HUES64 (cell line): ENCODE measurements around the gene PAK4.

Experiments used
- H3K27ac ChIP-seq: 2 replicates; pipeline ENCODE4 v1.7.0; 2013; ENCODE audit warnings: low read depth, low read length, inconsistent platforms
- H3K27me3 ChIP-seq: 2 replicates; pipeline ENCODE4 v1.6.1; 2013; ENCODE audit warnings: mild to moderate bottlenecking, low read length; ENCODE audit not compliant: insufficient read depth
- H3K36me3 ChIP-seq: 2 replicates; pipeline ENCODE4 v1.6.1; 2013; ENCODE audit warnings: mild to moderate bottlenecking, low read length; ENCODE audit not compliant: insufficient read depth
- H3K4me1 ChIP-seq: 2 replicates; pipeline ENCODE4 v1.6.1; 2013; ENCODE audit warnings: mild to moderate bottlenecking, low read length, moderate library complexity; ENCODE audit not compliant: insufficient read depth
- H3K4me3 ChIP-seq: 2 replicates; pipeline ENCODE4 v1.5.1; 2013; ENCODE audit warnings: mild to moderate bottlenecking, low read length, moderate library complexity
- H3K9ac ChIP-seq: 2 replicates; pipeline ENCODE4 v1.6.1; 2013; ENCODE audit warnings: mild to moderate bottlenecking, low read depth, low read length
- H3K9me3 ChIP-seq: 2 replicates; pipeline ENCODE4 v1.6.1; 2013; ENCODE audit warnings: low read depth, low read length; ENCODE audit not compliant: insufficient read depth
- WGBS: fragments of 150-250, 120-280 bp; methylation state at CpG from one replicate; pipeline ENCODE4 v1.1.7; 2013; ENCODE audit warnings: missing lambda C conversion rate; 5-methylcytosine and 5-hydroxymethylcytosine counted together

The PAK4 gene

GRCh38 chr19:39177736-39178135 lies 52.1 kb downstream of the PAK4 start:
- Histone ChIP-seq H3K4me3 (no peak overlapping the region), H3K9ac (no peak overlapping the region), H3K36me3 (peaks cover 37% of the 10 kb centered on the region), H3K4me1 (no peaks in the 10 kb centered on the region), H3K27ac (no peak overlapping the region), H3K9me3 (no peaks in the 10 kb centered on the region), H3K27me3 (no peaks in the 10 kb centered on the region)
- WGBS: 95% methylated on average over 11 of the region's 11 CpGs

- Histone ChIP-seq H3K4me1 (no peaks in the 10 kb centered on the region), H3K27ac (no peak overlapping the region), H3K4me3 (no peak overlapping the region), H3K27me3 (no peaks in the 10 kb centered on the region), H3K9ac (no peak overlapping the region), H3K9me3 (no peaks in the 10 kb centered on the region), H3K36me3 (peaks cover 37% of the 10 kb centered on the region)
- WGBS: 96% methylated on average over 30 of the region's 30 CpGs
These were observed 52.9 kb downstream of the PAK4 start for GRCh38 chr19:39178296-39179006.

- H3K27me3 ChIP-seq: no peaks in the 10 kb centered on the region
- 97% methylated on average over 10 of the region's 10 CpGs for WGBS
- H3K36me3 ChIP-seq: peaks cover 37% of the 10 kb centered on the region
- H3K4me3 ChIP-seq: no peak overlapping the region
- no peaks in the 10 kb centered on the region for H3K9me3 ChIP-seq
- no peak overlapping the region for H3K9ac ChIP-seq
- no peaks in the 10 kb centered on the region for H3K4me1 ChIP-seq
- no peak overlapping the region for H3K27ac ChIP-seq
These were observed 54.2 kb downstream of the PAK4 start for GRCh38 chr19:39179754-39180153.

- Histone ChIP-seq H3K9ac (no peak overlapping the region), H3K27ac (no peak overlapping the region), H3K27me3 (no peaks in the 10 kb centered on the region), H3K4me1 (no peaks in the 10 kb centered on the region), H3K36me3 (peaks cover 36% of the 10 kb centered on the region), H3K9me3 (no peaks in the 10 kb centered on the region), H3K4me3 (no peak overlapping the region)
- WGBS: 95% methylated on average over 9 of the region's 9 CpGs
These were observed 55.2 kb downstream of the PAK4 start for GRCh38 chr19:39180749-39181148.

GRCh38 chr19:39181500-39182173 lies 56.1 kb downstream of the PAK4 start:
- no peak overlapping the region for H3K9ac ChIP-seq
- H3K36me3 ChIP-seq: peaks cover 27% of the 10 kb centered on the region
- H3K4me3 ChIP-seq: no peak overlapping the region
- 91% methylated on average over 21 of the region's 21 CpGs for WGBS
- no peaks in the 10 kb centered on the region for H3K9me3 ChIP-seq
- H3K27me3 ChIP-seq: no peaks in the 10 kb centered on the region
- no peak overlapping the region for H3K27ac ChIP-seq
- H3K4me1 ChIP-seq: no peaks in the 10 kb centered on the region

- Histone ChIP-seq H3K27me3 (no peaks in the 10 kb centered on the region), H3K36me3 (peaks cover 22% of the 10 kb centered on the region), H3K9ac (no peak overlapping the region), H3K4me1 (no peaks in the 10 kb centered on the region), H3K4me3 (no peak overlapping the region), H3K27ac (no peak overlapping the region), H3K9me3 (no peaks in the 10 kb centered on the region)
- WGBS: 85% methylated on average over 4 of the region's 4 CpGs
These were observed 56.6 kb downstream of the PAK4 start for GRCh38 chr19:39182174-39182505.

GRCh38 chr19:39183104-39183503 lies 57.5 kb downstream of the PAK4 start:
- H3K9me3 ChIP-seq: no peaks in the 10 kb centered on the region
- no peaks in the 10 kb centered on the region for H3K27me3 ChIP-seq
- H3K9ac ChIP-seq: no peak overlapping the region
- H3K4me1 ChIP-seq: no peaks in the 10 kb centered on the region
- no peak overlapping the region for H3K4me3 ChIP-seq
- peaks cover 14% of the 10 kb centered on the region for H3K36me3 ChIP-seq
- 92% methylated on average over 8 of the region's 8 CpGs for WGBS
- H3K27ac ChIP-seq: no peak overlapping the region

GRCh38 chr19:39186391-39186790 lies 60.8 kb downstream of the PAK4 start:
- H3K9ac ChIP-seq: no peak overlapping the region
- no peaks in the 10 kb centered on the region for H3K4me1 ChIP-seq
- H3K27me3 ChIP-seq: no peaks in the 10 kb centered on the region
- no peaks in the 10 kb centered on the region for H3K36me3 ChIP-seq
- H3K4me3 ChIP-seq: no peak overlapping the region
- H3K27ac ChIP-seq: no peak overlapping the region
- 86% methylated on average over 8 of the region's 8 CpGs for WGBS
- no peaks in the 10 kb centered on the region for H3K9me3 ChIP-seq

GRCh38 chr19:39187552-39187943 lies 62.0 kb downstream of the PAK4 start:
- H3K4me1 ChIP-seq: no peaks in the 10 kb centered on the region
- no peak overlapping the region for H3K4me3 ChIP-seq

GRCh38 chr19:39188960-39189359 lies 63.4 kb downstream of the PAK4 start:
- no peaks in the 10 kb centered on the region for H3K27me3 ChIP-seq
- no peaks in the 10 kb centered on the region for H3K9me3 ChIP-seq
- no peak overlapping the region for H3K4me3 ChIP-seq
- no peaks in the 10 kb centered on the region for H3K4me1 ChIP-seq
- 87% methylated on average over 5 of the region's 6 CpGs for WGBS
- H3K36me3 ChIP-seq: no peaks in the 10 kb centered on the region
- H3K27ac ChIP-seq: no peak overlapping the region
- H3K9ac ChIP-seq: no peak overlapping the region

More at GRCh38 chr19:39187552-39187943, 62.0 kb downstream of the PAK4 start:
- Histone ChIP-seq H3K27ac (no peak overlapping the region), H3K9ac (no peak overlapping the region), H3K9me3 (no peaks in the 10 kb centered on the region), H3K36me3 (no peaks in the 10 kb centered on the region), H3K27me3 (no peaks in the 10 kb centered on the region)
- WGBS: 72% methylated on average over 8 of the region's 8 CpGs

- Histone ChIP-seq H3K4me1 (no peaks in the 10 kb centered on the region), H3K9ac (no peak overlapping the region), H3K36me3 (no peaks in the 10 kb centered on the region), H3K4me3 (no peak overlapping the region), H3K9me3 (no peaks in the 10 kb centered on the region), H3K27me3 (peaks cover 5% of the 10 kb centered on the region; the same call in 1 of the 2 replicates), H3K27ac (no peak overlapping the region)
- 81% methylated on average over 11 of the region's 11 CpGs for WGBS
These were observed 65.2 kb downstream of the PAK4 start for GRCh38 chr19:39190768-39191167.
